HFFc6 (cell line): ENCODE data around the gene SUMF2. TPM values are rescaled to one million over a fixed set of nuclear protein-coding genes. Genes with fewer than 3 reads are reported as not detected.
A peak's percentile ranks its signal among the peaks of the same experiment; 100 is the strongest.
"Not testable (repeated sequence)": the region's sequence is repeated elsewhere in the genome, so short reads cannot be mapped to it uniquely, and the experiment has no call there.

Source experiments
- DNase-seq: peaks from one replicate; pipeline ENCODE4 v3.0.0-alpha.2; 2018
- H3K27ac Mint-ChIP-seq: 2 replicates; pipeline ENCODE4 v1.8.0; 2020; ENCODE audit warnings: mild to moderate bottlenecking, mixed read lengths
- H3K27me3 Mint-ChIP-seq: 2 replicates; pipeline ENCODE4 v1.8.0; 2021; ENCODE audit warnings: mild to moderate bottlenecking, moderate library complexity, mixed read lengths; ENCODE audit not compliant: insufficient read depth
- H3K36me3 Mint-ChIP-seq: 2 replicates; pipeline ENCODE4 v1.8.0; 2021; ENCODE audit warnings: low read depth, mixed read lengths
- H3K4me1 Mint-ChIP-seq: 2 replicates; pipeline ENCODE4 v1.8.0; 2020; ENCODE audit warnings: low read depth, mixed read lengths
- H3K4me3 Mint-ChIP-seq: 2 replicates; pipeline ENCODE4 v1.8.0; 2020; ENCODE audit warnings: mild to moderate bottlenecking, moderate library complexity, mixed read lengths
- H3K9me3 Mint-ChIP-seq: 2 replicates; pipeline ENCODE4 v1.8.0; 2020; ENCODE audit warnings: mild to moderate bottlenecking, mixed read lengths
- CTCF ChIP-seq: fragments of 200-600 bp; sonication (generic); IDR thresholded peaks from 2 replicates; pipeline ENCODE4 v1.5.0; 2021; ENCODE audit warnings: antibody characterized with exemption, mild to moderate bottlenecking
- total RNA-seq, 6 experiments: library from RNA; stranded (reverse); fragmentation: NEBNext Ultra II Directional; extraction: Animal tissue kit (Norgen Biotek cat#: 25700); gene quantifications; 2 replicates in 1 of 6; 3 replicates in 5 of 6; pipeline ENCODE4 v1.2.3, GENCODE V29; 2021

SUMF2 gene
- total RNA-seq, 6 experiments from 2014 or later = 117 to 151 (median 127) TPM

DNA sequence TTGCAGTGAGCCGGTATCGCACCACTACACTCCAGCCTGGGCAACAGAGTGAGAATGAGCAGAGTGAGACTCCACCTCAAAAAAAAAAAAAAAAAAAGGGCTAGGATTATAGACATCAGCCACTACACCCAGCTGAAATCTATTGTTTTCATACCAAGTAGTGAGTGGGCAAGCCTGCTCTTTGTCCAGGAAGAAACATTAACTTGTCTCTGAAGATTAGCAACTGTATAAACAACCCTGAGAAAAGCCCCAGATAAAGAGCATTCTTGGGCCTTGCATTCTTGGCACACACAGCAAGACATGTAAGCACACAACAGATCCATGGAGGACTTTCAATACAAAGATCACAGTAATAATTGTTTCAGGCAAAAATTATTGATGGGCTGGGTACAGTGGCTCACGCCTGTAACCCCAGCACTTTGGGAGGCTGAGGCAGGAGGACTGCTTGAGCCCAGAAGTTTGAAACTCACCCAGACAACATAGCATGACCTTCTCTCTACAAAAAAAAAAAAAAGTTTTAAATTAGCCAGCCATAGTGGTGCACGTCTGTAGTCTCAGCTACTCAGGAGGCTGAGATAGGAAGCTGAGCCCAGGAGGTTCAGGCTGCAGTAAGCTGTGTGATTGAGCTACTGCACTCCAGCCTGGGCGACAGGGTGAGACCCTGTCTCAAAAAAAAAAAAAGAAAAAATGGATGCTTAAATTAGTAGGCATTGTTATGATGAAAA lies 17.2 kb upstream of the SUMF2 start:
- peak overlapping the region; percentile 30 for H3K4me3 Mint-ChIP-seq
- H3K9me3 Mint-ChIP-seq = no peaks in the 10 kb centered on the region
- H3K27me3 Mint-ChIP-seq = peaks cover 2% of the 10 kb centered on the region
- H3K27ac Mint-ChIP-seq = peak overlapping the region; percentile 87
- DNase-seq = peak; percentile 91
- peaks cover 10% of the 10 kb centered on the region for H3K36me3 Mint-ChIP-seq
- TF ChIP-seq CTCF = no peak
- H3K4me1 Mint-ChIP-seq = peaks cover 28% of the 10 kb centered on the region

DNA sequence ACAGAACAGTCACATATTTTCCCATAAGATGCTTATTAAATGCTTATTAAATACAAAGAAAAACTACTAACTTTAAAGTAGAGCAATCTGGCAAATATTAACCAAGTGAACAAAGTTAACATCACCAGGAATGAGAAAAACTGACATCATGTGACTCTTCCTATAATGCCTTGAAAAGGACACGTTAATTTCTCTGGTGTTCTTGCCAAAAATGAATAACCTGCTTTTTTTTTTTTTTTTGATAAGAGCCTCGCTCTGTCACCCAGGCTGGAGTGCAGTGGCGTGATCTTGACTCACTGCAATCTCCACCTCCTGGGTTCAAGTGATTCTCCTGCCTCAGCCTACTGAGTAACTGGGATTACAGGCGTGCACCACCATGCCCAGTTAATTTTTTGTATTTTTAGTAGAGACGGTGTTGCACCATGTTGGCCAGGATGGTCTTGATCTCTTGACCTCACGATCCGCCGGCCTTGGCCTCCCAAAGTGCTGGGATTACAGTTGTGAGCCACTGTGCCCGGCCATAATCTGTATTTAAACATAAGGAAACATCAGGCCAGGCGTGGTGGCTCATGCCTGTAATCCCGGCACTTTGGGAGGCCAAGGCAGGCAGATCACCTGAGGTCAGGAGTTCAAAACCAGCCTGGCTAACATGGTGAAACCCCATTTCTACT lies 16.5 kb upstream of the SUMF2 start:
- Mint-ChIP-seq H3K27ac (peak overlapping the region; percentile 87), H3K4me1 (peaks cover 28% of the 10 kb centered on the region)
- not testable (repeated sequence) for H3K4me3 Mint-ChIP-seq, H3K36me3 Mint-ChIP-seq, H3K9me3 Mint-ChIP-seq, DNase-seq, H3K27me3 Mint-ChIP-seq

GRCh38 chr7:56048245-56048644 lies 15.8 kb upstream of the SUMF2 start:
- peaks cover 2% of the 10 kb centered on the region for H3K27me3 Mint-ChIP-seq
- H3K36me3 Mint-ChIP-seq = peaks cover 5% of the 10 kb centered on the region; the same call in 1 of the 2 replicates
- no peak for DNase-seq
- TF ChIP-seq CTCF = no peak
- H3K4me3 Mint-ChIP-seq = no peak overlapping the region
- no peaks in the 10 kb centered on the region for H3K9me3 Mint-ChIP-seq
- H3K27ac Mint-ChIP-seq = no peak overlapping the region
- H3K4me1 Mint-ChIP-seq = peaks cover 33% of the 10 kb centered on the region

- not testable (repeated sequence) for H3K27ac Mint-ChIP-seq
Measured at GRCh38 chr7:56048763-56049162, 15.3 kb upstream of the SUMF2 start.

GRCh38 chr7:56051053-56051338 lies 13.1 kb upstream of the SUMF2 start:
- DNase-seq = no peak
- H3K27me3 Mint-ChIP-seq = peaks cover 2% of the 10 kb centered on the region
- H3K36me3 Mint-ChIP-seq = 0 out of 2 replicates have a peak, but pooled peaks cover 24% of the 10 kb centered on the region
- H3K27ac Mint-ChIP-seq = peak overlapping the region; percentile 98
- H3K4me3 Mint-ChIP-seq = peak overlapping the region; percentile 99
- peaks cover 48% of the 10 kb centered on the region for H3K4me1 Mint-ChIP-seq
- H3K9me3 Mint-ChIP-seq = no peaks in the 10 kb centered on the region
- TF ChIP-seq CTCF = no peak

More at GRCh38 chr7:56048763-56049162, 15.3 kb upstream of the SUMF2 start:
- H3K4me1 Mint-ChIP-seq = peaks cover 38% of the 10 kb centered on the region
- not testable (repeated sequence) for H3K27me3 Mint-ChIP-seq, H3K36me3 Mint-ChIP-seq, DNase-seq, H3K9me3 Mint-ChIP-seq, H3K4me3 Mint-ChIP-seq
- 0 out of 2 replicates have a peak, but pooled peaks have one; percentile 6 for TF ChIP-seq CTCF
